ENCODE results near the gene QRICH2. TPM values are rescaled to one million over a fixed set of nuclear protein-coding genes. Genes with fewer than 3 reads are reported as not detected.

QRICH2 gene
- total and polyA plus RNA-seq, 9 of the 15 experiments (the other 6 are each of a cell fraction or from before 2014, with no cell fraction given): 0.03 to 1.6 (median 0.81) TPM

GRCh38 chr17:76277300-76278267 lies 30.5 kb downstream of the QRICH2 start (continued):
- no peak for TF ChIP-seq NONO (IDR thresholded peaks at IDR 0.05; ENCODE audit: low read depth in 2 of 2, low read length in 1 of 2)

GRCh38 chr17:76276461-76277299 lies 31.4 kb downstream of the QRICH2 start:
- Histone ChIP-seq H3K9me3 (replicated peaks; ENCODE audit: control insufficient read depth, insufficient read depth, low read depth, low read length) (no peaks in the 10 kb centered on the region), H4K20me1 (replicated peaks; ENCODE audit: control insufficient read depth, insufficient read depth, low read length) (no peaks in the 10 kb centered on the region), H3K4me2 (ENCODE audit: insufficient read depth, low read length) (no peak overlapping the region; the same call in 1 of the 2 replicates), H3K4me3 (no peak overlapping the region), H3K79me2 (ENCODE audit: control insufficient read depth, insufficient read depth, low read length) (no peaks in the 10 kb centered on the region), H2AFZ (ENCODE audit: low read depth, low read length) (no peak overlapping the region), H3K27ac (ENCODE audit: extremely low read depth, low read depth, low read length) (peak overlapping the region; percentile 56; the same call in 2 of the 3 replicates), H3K4me1 (replicated peaks in 1 of 2; ENCODE audit: control insufficient read depth in 2 of 2, insufficient read depth in 2 of 2, low read length in 2 of 2) (peaks cover 12 to 89% of the 10 kb centered on the region in 2 experiments; a peak in 4 of 5 replicates), H3K9ac (ENCODE audit: insufficient read depth in 1 of 2, low read depth in 2 of 2, low read length in 2 of 2) (peak overlapping the region; percentile 25 to 83; a peak in 3 of 4 replicates), H3K36me3 (ENCODE audit: control insufficient read depth, insufficient read depth, low read length) (peaks cover 2% of the 10 kb centered on the region; the same call in 1 of the 3 replicates), H3K27me3 (ENCODE audit: control insufficient read depth in 2 of 2, insufficient read depth in 2 of 2, low read length in 2 of 2) (no peaks in the 10 kb centered on the region), H3K9me1 (ENCODE audit: control insufficient read depth, insufficient read depth, low read length) (no peaks in the 10 kb centered on the region)
- POLR2A ChIA-PET: interaction anchor here (1.8 to 10.6 kb wide), 3 partner anchors 10 to 154 kb away, joined by 4 to 157 read pairs (median 12); no protein-coding TSS in a partner anchor
- CTCF ChIA-PET (ENCODE audit: low intra/inter-chr PET ratio): interaction anchor here (0.9 kb wide), 1 partner anchor 156 kb away, joined by 3 read pairs; no protein-coding TSS in a partner anchor
- intact Hi-C loops (cut with micrococcal nuclease) (loop anchor here (5.0 kb wide), 1 partner anchor 259 kb away; no protein-coding TSS in a partner anchor), in situ Hi-C loops (cut with MboI) (no loop called here)
- DNase-seq (ENCODE audit: extremely low read depth in 1 of 4, low spot score in 3 of 4) (peak in 1 of 4 experiments; percentile 47), ATAC-seq (no peak), FAIRE-seq (peak; percentile 77)
- 63% methylated on average over 19 of the region's 19 CpGs for WGBS (ENCODE audit: insufficient coverage, low coverage, missing lambda C conversion rate)
- BruUV-seq (replicated peaks): no TSS peak
- TF ChIP-seq XRCC4 (IDR thresholded peaks at IDR 0.05; ENCODE audit: extremely low read depth, insufficient read depth, insufficient read length): no peak
- TF ChIP-seq ZNF316 (IDR thresholded peaks at IDR 0.05): 0 out of 2 replicates have a peak, but pooled peaks have one; percentile 19
- TF ChIP-seq ZNF764 (CRISPR knock-in tag; IDR thresholded peaks at IDR 0.05; ENCODE audit: low read depth): no peak
- TF ChIP-seq BDP1 (IDR thresholded peaks at IDR 0.05; ENCODE audit: insufficient read depth, insufficient read length): no peak
- TF ChIP-seq MAFK (IDR thresholded peaks at IDR 0.05; ENCODE audit: low read length): peak; percentile 20; the same call in 1 of the 2 replicates
- no peak for TF ChIP-seq ZNF780A (CRISPR knock-in tag; IDR thresholded peaks at IDR 0.05)
- no peak for TF ChIP-seq ZFP91 (CRISPR knock-in tag; IDR thresholded peaks at IDR 0.05)
- TF ChIP-seq EGR1 (conservative IDR thresholded peaks at IDR 0.05): no peak
- TF ChIP-seq SRF (CRISPR knock-in tag; IDR thresholded peaks at IDR 0.05): peak in 1 of 2 experiments; percentile 24; a peak in 1 of 4 replicates
- TF ChIP-seq HIVEP1 (CRISPR knock-in tag; IDR thresholded peaks at IDR 0.05): no peak
- TF ChIP-seq PKNOX1 (IDR thresholded peaks at IDR 0.05): no peak
- no peak for TF ChIP-seq BHLHE40 (IDR thresholded peaks at IDR 0.05; ENCODE audit: low read length)
- TF ChIP-seq ZNF77 (CRISPR knock-in tag; IDR thresholded peaks at IDR 0.05): no peak
- TF ChIP-seq PCBP1 (IDR thresholded peaks at IDR 0.05; ENCODE audit: low read depth, low read length, poor library complexity, severe bottlenecking): no peak
- TF ChIP-seq ZNF57 (CRISPR knock-in tag; IDR thresholded peaks at IDR 0.05): no peak

Data from K562 (cell line).